ENCODE results near the gene TRIM56.
"Not testable (repeated sequence)": the region's sequence is repeated elsewhere in the genome, so short reads cannot be mapped to it uniquely, and the experiment has no call there.

TRIM56 gene, protein sequence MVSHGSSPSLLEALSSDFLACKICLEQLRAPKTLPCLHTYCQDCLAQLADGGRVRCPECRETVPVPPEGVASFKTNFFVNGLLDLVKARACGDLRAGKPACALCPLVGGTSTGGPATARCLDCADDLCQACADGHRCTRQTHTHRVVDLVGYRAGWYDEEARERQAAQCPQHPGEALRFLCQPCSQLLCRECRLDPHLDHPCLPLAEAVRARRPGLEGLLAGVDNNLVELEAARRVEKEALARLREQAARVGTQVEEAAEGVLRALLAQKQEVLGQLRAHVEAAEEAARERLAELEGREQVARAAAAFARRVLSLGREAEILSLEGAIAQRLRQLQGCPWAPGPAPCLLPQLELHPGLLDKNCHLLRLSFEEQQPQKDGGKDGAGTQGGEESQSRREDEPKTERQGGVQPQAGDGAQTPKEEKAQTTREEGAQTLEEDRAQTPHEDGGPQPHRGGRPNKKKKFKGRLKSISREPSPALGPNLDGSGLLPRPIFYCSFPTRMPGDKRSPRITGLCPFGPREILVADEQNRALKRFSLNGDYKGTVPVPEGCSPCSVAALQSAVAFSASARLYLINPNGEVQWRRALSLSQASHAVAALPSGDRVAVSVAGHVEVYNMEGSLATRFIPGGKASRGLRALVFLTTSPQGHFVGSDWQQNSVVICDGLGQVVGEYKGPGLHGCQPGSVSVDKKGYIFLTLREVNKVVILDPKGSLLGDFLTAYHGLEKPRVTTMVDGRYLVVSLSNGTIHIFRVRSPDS

DNA sequence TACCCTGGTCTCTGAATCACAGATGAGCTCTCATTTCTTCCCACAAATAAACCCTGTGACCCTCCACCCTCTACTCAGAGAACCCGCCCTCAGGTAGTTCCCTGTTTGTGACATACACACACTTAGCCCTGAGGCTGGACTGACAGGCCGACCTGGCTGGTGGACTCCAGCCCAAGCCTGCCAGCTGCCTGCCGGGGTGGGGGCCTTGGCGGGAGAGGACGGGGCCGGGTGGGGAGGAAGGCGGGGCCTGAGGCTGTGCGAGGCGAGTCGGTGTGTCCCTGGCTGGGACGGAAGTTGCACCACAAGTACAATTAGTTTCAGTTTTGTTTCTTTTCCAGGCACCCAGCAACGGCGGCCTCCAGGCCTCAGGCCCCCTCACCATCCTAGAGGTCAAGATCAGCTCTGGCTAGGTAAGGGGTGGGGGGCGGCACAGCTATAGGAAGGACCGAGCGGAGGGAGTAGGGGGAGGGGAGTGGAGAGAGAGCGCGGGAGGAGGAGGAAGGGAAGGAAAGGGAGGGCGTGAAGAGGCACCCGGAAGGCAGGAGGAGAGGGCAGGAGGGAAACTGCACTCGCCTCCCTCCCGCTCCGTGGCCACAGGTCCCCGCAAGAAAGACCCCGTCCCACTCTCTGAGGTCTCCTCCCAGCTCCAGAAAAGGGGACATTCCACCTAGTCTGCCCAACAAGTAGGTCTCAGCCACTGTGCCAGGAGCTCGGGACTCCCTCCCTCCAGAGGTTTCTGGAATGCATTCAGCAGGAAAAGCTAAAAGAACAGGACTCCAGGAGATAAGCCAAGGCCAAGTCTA, at the start of gene TRIM56:
TRIM56 (plus strand) TSS at position 320 of the 803 bp plus-strand sequence. CDS start 1,832 bp downstream, outside the sequence.
- peak; percentile 71 for DNase-seq (ENCODE audit: low read depth)

- DNase-seq (ENCODE audit: low read depth) = no peak
Measured at GRCh38 chr7:101035941-101036340, 49.3 kb upstream of the TRIM56 start.

GRCh38 chr7:101041283-101041682, 44.0 kb upstream of the TRIM56 start:
- DNase-seq (ENCODE audit: low read depth) = not testable (repeated sequence)

GRCh38 chr7:101058355-101058754, 26.9 kb upstream of the TRIM56 start:
- DNase-seq (ENCODE audit: low read depth) = peak; percentile 17

DNA sequence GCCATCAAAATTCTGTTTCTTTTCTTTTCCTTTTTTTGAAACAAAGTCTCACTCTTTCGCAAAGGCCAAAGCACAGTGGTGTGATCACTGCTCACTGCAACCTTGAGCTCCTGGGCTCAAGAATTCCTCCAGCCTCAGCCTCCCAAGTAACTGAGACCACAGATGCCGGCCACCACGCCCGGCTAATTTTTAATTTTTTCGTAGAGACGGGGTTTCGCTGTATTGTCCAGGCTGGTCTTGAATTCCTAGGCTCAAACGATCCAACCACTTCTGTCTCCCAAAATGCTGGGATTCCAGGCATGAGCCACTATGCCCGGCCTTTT, 25.7 kb upstream of the TRIM56 start:
- no peak for DNase-seq (ENCODE audit: low read depth)

GRCh38 chr7:101060992-101061391, 24.3 kb upstream of the TRIM56 start:
- no peak for DNase-seq (ENCODE audit: low read depth)

DNA sequence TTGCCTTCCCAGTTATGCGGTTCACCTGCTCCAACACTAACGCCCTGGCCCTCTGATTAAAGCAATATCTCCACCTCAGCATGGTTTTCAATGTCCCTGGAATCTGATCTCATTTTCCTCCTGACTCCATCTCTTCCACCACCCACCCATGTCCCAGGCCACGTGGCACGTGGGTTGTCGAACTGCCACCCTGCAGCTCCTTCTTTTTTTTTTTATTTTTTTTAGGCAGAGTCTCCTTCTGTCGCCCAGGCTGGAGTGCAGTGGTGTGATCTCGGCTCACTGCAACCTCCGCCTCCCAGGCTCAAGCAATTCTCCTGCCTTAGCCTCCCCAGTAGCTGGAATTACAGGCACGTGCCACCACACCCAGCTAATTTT, 21.1 kb upstream of the TRIM56 start:
- not testable (repeated sequence) for DNase-seq (ENCODE audit: low read depth)

- DNase-seq (ENCODE audit: low read depth) = not testable (repeated sequence)
Measured at GRCh38 chr7:101065162-101065561, 20.1 kb upstream of the TRIM56 start.

DNA sequence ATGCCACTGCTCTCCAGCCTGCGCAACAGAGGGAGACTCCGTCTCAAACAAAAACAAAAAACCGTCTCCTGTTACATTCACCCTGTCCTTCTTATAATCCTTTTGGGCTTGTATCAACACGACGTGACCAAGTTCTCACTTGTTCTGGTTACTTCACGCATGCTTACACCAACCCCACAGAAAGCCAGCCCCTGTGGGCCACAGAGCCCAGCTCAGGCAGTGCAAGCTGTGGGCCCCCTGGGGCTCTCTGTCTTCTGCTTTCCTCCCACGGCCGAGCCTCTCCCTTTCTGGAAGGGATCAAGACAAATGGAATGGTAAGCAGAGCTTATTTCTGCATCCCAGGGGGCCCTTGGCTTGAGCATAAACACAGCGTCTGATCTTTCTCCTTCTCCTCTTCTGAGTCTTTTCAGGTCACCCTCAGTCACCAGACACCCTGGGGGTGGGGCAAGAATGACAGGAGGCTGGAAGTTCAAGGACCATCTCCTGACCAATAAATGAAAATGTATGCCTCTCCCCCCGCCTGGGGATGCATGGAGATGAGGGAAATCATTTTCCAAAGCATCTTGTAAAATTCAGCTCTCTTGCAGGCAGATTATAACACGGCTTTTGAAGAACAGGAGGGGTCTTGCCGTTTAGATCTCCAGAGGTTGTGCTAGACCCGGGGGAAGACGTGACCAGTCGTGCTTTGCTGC, 19.0 kb upstream of the TRIM56 start:
- DNase-seq (ENCODE audit: low read depth) = no peak

- DNase-seq (ENCODE audit: low read depth) = no peak
Measured at GRCh38 chr7:101066833-101067177, 18.5 kb upstream of the TRIM56 start.

GRCh38 chr7:101068401-101068800, 16.9 kb upstream of the TRIM56 start:
- DNase-seq (ENCODE audit: low read depth) = no peak

GRCh38 chr7:101071362-101072104, 13.7 kb upstream of the TRIM56 start:
- DNase-seq (ENCODE audit: low read depth) = not testable (repeated sequence)

GRCh38 chr7:101075646-101076045, 9.6 kb upstream of the TRIM56 start:
- DNase-seq (ENCODE audit: low read depth) = no peak

DNA sequence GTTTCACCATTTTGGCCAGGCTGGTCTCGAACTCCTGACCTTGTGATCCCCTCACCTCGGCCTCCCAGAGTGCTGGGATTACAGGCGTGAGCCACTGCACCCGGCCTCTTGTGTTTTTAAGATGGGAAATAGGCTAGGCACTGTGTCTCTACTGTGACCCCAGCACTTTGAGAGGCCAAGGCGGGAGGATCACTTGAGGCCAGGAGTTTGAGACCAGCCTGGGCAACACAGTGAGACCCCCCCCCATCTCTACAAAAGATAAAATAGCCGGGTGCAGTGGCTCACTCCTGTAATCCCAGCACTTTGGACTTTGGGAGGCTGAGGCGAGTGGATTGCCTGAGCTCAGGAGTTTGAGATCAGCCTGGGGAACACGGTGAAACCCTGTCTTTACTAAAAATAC, 9.1 kb upstream of the TRIM56 start:
- not testable (repeated sequence) for DNase-seq (ENCODE audit: low read depth)

GRCh38 chr7:101077303-101078086, 7.8 kb upstream of the TRIM56 start:
- peak; percentile 77 for DNase-seq (ENCODE audit: low read depth)

GRCh38 chr7:101081432-101081831, 3.8 kb upstream of the TRIM56 start:
- no peak for DNase-seq (ENCODE audit: low read depth)

GRCh38 chr7:101084865-101085161, 468 bp upstream of the TRIM56 start:
- no peak for DNase-seq (ENCODE audit: low read depth)

DNA sequence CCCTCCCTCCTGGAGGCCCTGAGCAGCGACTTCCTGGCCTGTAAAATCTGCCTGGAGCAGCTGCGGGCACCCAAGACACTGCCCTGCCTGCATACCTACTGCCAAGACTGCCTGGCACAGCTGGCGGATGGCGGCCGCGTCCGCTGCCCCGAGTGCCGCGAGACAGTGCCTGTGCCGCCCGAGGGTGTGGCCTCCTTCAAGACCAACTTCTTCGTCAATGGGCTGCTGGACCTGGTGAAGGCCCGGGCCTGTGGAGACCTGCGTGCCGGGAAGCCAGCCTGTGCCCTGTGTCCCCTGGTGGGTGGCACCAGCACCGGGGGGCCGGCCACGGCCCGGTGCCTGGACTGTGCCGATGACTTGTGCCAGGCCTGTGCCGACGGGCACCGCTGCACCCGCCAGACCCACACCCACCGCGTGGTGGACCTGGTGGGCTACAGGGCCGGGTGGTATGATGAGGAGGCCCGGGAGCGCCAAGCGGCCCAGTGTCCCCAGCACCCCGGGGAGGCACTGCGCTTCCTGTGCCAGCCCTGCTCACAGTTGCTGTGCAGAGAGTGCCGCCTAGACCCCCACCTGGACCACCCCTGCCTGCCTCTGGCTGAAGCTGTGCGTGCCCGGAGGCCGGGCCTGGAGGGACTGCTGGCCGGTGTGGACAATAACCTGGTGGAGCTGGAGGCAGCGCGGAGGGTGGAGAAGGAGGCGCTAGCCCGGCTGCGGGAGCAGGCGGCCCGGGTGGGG, 2.2 kb downstream of the TRIM56 start:
- no peak for DNase-seq (ENCODE audit: low read depth)

DNA sequence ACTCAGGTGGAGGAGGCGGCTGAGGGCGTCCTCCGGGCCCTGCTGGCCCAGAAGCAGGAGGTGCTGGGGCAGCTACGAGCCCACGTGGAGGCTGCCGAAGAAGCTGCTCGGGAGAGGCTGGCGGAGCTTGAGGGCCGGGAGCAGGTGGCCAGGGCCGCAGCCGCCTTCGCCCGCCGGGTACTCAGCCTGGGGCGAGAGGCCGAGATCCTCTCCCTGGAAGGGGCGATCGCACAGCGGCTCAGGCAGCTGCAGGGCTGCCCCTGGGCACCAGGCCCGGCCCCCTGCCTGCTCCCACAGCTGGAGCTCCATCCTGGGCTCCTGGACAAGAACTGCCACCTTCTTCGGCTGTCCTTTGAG, 2.8 kb downstream of the TRIM56 start:
- no peak for DNase-seq (ENCODE audit: low read depth)

DNA sequence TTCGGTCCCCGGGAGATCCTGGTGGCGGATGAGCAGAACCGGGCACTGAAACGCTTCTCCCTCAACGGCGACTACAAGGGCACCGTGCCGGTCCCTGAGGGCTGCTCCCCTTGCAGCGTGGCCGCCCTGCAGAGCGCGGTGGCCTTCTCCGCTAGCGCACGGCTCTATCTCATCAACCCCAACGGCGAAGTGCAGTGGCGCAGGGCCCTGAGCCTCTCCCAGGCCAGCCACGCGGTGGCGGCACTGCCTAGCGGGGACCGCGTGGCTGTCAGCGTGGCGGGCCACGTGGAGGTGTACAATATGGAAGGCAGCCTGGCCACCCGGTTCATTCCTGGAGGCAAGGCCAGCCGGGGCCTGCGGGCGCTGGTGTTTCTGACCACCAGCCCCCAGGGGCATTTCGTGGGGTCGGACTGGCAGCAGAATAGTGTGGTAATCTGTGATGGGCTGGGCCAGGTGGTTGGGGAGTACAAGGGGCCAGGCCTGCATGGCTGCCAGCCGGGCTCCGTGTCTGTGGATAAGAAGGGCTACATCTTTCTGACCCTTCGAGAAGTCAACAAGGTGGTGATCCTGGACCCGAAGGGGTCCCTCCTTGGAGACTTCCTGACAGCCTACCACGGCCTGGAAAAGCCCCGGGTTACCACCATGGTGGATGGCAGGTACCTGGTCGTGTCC, 3.7 kb downstream of the TRIM56 start:
- DNase-seq (ENCODE audit: low read depth) = no peak
